Stimulated activated CD4-positive, alpha-beta T cell treated with anti-CD3 and anti-CD28 coated beads, TNF-alpha, amount 100 ng/mL, for 48 hours (primary cell): ENCODE data around the gene PRSS16.
A peak's percentile ranks its signal among the peaks of the same experiment; 100 is the strongest.
"Not testable (repeated sequence)": the region's sequence is repeated elsewhere in the genome, so short reads cannot be mapped to it uniquely, and the experiment has no call there.

Experiments used
- DNase-seq, 3 donors: peaks; one replicate each; pipeline ENCODE4 v3.0.0-alpha.2; 2020; ENCODE audit warnings: low read depth in 3 of 3

The PRSS16 gene, protein sequence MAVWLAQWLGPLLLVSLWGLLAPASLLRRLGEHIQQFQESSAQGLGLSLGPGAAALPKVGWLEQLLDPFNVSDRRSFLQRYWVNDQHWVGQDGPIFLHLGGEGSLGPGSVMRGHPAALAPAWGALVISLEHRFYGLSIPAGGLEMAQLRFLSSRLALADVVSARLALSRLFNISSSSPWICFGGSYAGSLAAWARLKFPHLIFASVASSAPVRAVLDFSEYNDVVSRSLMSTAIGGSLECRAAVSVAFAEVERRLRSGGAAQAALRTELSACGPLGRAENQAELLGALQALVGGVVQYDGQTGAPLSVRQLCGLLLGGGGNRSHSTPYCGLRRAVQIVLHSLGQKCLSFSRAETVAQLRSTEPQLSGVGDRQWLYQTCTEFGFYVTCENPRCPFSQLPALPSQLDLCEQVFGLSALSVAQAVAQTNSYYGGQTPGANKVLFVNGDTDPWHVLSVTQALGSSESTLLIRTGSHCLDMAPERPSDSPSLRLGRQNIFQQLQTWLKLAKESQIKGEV

DNA sequence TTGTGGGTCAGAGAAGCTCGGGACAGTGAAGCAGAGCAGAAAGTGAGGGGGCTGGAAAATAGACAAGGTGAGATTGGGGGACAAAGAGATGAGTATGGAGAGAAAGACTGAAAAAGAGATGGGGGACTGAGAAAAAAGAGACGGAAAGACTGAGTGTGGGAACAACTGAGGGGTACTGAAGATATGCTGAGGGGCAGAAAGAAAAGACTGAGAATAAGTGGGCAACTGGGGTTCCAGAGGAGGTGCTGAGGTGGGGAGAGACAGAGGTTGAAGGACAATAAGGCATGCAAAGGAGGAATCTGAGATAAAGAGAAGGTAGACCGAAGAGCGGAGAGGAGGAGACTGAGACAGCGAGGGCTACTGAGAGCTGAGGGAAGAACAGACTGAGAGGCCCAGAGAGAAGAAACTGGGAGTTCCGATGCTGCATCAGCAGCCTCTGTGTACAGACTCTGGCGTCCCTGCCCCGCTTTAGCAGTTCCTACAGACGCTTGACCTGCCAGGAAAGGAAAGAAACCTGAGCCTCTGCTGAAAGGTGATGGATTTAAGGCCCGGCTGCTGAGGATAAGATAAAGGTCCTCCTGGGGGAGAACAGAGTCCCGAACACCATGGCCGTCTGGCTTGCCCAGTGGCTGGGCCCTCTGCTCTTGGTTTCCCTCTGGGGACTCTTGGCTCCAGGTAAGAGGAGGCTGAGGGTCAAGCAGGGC lies at the start of gene PRSS16:
TSS of gene PRSS16 (plus strand) at position 569 of the 704 bp plus-strand sequence. CDS start at position 606, 37 bp downstream.
- no peak for DNase-seq

DNA sequence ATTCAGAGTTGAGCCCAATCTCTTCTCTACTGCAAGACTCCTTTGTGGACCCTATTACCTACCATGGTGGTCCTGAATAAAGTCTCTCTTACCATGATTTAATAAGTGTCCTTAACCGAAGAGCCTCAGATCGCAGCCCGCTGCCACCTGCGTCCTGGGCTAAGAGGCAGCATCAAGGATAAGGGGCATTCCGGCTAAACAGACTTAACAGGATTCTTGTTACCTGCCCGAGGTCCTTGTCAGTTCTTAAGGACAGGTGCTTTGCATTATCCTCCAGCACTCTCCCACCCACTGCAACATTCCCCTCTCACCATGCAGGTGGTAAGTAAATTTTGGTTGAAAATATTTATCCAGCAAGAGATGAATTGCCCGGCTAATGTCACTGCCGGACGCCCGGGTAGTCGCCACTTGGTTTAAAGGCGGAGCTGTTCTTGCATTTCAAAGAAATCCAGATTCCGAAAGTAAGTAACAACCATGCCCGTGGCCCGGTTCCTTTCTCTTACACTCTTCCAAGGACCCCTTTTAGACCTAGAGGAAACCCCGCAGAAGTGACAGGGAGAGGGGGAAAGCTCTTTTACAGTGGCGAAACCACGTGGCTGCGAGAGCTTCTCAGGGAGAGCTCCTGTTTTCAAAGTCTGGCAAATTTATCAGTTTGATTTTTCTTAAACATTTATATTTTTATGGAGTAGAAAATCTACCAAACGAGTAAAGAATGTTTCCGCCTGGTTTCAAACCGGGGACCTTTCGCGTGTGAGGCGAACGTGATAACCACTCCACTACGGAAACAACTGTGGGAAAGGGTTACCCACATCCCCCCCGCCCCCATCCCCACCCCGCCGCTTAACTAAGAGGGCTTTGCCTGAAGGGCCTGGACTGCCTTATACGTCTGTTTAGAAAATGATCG lies 41.9 kb upstream of the PRSS16 start:
- peak in 1 of 3 donors; percentile 17 for DNase-seq

DNA sequence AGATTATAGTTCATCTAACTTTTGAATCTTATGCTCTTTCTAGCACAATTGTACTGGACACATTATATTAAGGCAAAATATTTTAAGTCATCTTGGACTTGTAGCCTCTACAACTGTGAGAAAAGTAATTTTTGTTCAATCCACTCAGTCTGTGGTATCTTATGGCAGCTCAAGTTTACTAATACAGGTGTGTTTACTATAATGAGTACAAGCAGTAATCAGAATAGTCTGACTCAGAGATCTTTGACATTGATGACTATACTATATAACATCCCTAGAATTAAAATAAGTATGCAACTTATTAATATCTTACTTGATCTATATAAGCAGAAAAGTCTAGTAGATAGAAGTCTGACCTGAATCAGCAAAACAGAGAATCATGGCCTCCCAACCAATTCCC lies 40.7 kb upstream of the PRSS16 start:
- no peak for DNase-seq

DNA sequence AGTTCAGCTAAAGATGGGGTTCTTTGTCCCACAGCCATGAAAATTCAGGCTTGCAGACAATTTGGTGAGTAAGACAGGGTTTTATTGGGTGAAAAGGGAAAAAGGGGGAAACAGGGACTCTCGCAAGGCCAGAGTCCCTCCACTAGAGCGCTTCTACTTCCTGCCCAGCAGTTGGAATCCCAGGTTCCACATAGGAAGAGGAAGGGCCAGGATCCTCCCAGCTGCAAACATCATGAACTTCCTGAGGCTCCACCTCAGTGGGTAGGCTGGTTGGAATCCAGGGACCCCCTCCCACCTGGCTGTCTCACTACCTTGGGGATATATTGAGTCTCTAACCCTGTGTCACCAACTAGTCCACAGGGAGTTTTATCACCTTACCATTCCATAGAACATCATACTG lies 39.5 kb upstream of the PRSS16 start:
- DNase-seq: no peak

DNA sequence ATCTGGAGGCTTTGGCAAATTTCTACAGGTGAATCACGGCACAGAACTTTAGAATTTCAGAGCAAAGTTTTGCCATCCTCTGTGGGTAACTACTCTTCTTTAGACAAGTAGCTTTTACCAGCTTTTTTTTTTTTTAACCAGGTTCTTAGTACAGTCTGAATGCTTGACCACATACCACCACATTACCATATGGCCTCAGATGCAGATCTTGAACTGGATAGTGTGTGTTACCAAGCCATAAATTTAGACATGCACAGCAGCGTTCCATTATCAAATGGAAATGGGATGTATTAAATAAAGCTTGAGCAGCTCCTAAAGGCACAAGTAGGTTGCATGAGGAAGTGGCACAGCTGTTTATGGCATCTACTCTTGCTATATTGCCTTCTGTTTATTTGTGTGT lies 38.3 kb upstream of the PRSS16 start:
- DNase-seq: no peak

DNA sequence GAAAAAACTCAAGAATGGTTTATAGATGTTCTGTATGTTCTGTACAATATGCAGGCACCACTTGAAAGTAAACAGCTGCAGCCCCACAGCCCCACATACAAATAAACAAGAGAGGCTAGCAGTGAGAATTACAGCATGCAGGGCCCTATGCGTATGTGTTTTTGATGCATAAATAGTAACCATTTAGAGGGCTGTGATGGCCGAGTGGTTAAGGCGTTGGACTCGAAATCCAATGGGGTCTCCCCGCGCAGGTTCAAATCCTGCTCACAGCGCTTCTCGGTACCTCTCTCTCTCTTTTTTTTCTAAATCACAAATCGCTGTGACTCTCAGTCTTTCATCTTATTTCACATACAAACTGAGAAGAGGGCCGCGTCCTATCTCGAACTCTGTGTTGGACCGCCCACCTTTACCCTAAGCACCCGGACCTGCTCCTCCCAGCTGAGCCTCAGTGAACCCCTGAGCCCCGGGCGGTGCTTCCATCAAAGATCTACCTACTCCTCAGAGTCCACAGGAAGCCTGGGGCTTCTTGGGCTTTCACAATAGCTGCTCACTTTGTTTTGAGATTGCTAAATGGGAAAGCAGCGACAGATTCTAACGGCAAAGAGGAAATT lies 37.7 kb upstream of the PRSS16 start:
- no peak for DNase-seq

DNA sequence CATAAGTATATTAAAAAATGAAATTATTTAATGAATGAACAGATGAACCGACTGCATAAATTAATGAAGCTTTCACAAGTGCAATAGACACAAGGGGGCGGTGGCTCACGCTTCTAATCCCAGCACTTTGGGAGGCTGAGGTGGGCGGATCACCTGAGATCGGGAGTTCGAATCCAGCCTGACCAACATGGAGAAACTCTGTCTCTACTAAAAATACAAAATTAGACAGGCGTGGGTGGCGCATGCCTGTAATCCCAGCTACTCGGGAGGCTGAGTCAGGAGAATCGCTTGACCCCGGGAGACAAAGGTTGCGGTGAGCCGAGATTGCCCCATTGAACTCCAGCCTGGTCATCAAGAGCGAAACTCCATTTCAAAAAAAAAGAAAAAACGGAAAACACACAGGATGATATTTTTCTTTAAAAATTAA lies 34.4 kb upstream of the PRSS16 start:
- not testable (repeated sequence) for DNase-seq

DNA sequence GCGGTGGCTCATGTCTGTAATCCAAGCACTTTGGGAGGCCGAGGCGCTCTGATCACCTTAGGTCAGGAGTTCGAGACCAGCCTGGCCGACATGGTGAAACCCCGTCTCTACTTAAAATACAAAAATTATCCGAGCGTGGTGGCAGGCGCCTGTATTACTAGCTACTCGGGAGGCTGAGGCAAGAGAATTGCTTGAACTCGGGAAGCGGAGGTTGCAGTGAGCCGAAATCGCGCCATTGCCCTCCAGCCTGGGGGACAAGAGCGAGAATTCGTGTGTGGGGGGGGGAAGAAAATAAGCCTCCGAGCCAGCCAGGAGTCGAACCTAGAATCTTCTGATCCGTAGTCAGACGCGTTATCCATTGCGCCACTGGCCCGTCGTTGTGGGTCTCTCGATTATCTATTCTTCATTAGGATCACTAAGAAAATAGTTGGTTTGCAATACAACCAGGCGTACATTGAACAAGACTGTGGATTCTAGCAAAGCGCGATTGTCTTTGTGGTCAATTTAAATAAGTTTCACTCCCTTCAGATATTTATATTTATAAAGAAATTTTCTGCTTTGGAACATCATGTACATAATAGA lies 33.9 kb upstream of the PRSS16 start:
- no peak for DNase-seq

DNA sequence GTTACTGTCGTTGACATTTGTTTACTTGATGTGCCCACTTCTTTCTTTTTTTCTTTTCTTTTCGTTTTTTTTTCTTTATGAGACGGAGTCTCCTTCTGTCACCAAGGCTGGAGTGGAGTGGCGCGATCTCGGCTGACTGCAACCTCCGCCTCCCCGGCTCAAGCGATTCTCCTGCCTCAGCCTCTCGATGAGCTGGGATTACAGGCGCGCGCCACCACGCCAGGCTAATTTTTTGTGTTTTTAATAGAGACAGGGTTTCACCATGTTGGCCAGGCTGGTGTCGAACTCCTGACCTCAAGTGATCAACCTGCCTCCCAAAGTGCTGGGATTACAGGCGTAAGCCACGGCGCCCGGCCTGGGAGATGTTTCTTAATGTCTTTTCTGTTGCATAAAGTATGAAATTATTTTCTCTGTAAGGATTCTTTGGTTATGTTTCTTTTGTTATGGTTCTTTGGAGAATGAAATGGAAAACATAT lies 33.3 kb upstream of the PRSS16 start:
- DNase-seq: no peak

DNA sequence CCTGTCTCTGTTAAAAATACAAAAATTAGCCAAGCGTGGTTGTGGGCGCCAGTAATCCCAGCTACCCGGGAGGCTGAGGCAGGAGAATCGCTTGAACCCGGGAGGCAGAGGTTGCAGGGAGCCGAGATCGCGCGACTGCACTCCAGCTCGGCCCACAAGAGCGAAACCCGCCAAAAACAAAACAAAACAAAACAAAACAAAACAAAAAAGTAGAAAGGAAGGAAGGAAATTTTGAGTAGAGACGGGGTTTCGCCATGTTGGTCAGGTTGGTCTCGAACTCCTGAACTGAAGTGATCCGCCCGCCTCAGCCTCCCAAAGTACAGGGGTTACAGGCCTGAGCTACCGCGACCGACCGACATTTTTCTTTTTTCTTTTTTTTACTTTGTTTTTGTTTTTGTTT lies 30.6 kb upstream of the PRSS16 start:
- no peak for DNase-seq

DNA sequence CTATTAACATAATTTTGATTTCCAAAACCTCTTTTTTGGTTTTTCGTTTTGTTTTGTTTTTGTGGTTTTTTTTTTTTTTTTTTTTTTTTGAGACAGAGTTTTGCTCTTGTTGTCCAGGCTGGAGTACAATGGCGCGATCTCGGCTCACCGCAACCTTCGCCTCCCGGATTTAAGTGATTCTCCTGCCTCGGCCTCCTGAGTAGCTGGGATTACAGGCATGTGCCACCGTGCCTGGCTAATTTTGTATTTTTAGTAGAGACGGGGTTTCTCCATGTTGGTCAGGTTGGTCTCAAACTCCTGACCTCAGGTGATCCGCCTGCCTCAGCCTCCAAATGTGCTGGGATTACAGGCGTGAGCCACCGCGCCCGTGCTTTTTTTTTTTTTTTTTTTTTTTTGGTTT lies 24.5 kb upstream of the PRSS16 start:
- not testable (repeated sequence) for DNase-seq

DNA sequence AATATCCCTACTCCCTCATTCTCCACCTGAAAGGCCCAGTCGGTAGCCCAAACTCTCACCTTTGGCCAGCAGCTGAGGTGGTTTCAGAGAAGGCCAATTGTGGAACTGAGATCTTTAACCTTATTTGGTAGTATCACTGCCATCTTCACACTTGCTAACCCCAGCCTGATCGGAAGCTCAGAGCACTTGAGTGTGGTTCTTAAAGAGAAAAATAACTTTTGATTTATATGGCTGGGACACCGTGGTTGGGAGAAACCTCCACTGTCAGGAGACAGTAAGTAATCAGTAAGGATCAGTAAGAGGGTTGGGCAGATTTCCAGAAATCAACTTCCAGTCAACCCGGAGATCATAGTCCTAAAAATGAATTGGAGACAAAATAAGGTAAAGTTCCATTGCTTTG lies 22.8 kb upstream of the PRSS16 start:
- DNase-seq: no peak

DNA sequence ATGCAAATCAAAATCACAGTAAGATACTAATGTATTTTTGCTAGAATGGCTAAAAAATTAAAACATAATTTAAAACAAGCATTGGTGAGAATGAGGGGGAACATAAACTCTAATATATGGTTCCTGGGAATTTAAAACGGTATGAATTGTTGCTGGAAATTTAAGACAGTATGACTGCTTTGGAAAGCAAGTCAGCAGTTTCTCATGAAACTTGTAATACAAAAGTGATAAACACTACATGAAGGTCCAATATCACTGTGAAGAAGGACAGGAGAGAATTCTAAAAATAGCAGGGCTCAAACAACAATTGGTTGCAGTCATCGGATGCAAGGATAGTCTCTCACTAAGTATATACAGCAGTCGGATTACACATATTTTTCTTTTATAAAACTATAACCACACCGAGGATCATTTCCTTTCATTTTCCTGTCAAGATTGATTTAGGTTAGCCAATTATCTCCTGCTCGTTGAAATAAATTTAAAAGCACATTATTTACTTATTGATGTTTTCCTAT lies 18.5 kb upstream of the PRSS16 start:
- no peak for DNase-seq

DNA sequence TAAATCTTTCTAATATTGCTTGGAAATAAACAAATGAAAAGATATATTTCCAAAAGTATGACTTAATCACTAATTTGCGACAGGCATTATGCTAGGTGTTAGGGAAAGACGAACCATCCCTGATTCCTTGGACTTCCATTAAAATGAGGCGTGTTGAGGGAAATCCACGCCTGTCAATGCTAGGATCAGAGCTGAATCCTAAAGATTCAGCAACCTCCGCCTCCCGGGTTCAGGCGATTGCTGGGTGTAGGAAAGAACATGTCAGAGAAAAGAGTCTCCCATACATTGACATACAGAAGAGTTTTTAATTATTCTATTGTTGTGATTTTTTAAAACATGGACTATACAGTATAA lies 16.8 kb upstream of the PRSS16 start:
- no peak for DNase-seq

DNA sequence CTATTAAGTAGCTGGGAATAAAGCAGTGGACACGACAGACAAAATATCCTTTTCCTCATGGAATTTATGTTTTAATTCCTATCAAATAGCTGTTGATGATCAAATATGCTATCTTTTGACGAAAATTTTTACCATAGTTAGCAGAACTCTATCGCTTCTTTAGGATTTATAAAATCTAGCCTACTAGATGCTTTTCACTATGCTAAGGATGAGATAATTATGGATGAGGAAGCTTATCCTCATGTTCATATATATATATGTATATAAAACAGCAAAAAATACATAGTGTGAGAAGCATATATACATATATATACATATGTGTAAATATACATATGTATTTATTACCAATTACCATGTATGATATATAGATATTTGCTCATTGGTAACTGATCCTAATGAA lies 12.9 kb upstream of the PRSS16 start:
- DNase-seq: no peak

DNA sequence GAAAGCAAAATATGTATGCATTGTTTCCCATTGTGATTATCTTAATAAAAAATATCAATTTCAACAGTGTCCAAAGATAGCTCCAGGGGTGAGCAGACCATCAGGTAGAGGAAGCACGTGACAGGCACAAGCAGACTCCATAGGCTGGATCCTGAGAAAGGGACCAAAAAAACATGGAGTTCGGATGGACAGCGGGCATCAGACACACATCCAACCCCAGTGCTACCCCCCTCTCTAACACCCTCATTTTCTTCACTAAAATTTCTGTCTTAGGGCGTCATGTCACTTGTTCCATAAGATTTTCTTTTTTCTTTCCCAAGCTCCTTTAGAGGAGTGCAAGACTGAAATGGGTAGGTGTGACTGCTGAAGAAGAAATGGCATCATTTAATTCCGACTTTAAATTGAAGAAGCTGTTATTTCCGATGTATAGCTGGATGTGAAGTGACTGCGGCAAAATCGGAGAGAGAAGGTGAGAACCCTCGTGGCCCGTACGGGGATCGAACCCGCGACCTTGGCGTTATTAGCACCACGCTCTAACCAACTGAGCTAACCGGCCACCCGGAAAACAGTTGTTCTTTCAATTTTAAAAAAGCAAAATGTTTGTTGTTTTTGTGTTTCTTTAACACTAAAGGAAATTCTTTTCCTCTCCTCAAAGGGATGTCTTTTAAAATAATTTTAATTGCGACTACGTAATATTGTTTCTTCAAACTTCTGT lies 10.3 kb upstream of the PRSS16 start:
- DNase-seq: peak in 1 of 3 donors; percentile 50

DNA sequence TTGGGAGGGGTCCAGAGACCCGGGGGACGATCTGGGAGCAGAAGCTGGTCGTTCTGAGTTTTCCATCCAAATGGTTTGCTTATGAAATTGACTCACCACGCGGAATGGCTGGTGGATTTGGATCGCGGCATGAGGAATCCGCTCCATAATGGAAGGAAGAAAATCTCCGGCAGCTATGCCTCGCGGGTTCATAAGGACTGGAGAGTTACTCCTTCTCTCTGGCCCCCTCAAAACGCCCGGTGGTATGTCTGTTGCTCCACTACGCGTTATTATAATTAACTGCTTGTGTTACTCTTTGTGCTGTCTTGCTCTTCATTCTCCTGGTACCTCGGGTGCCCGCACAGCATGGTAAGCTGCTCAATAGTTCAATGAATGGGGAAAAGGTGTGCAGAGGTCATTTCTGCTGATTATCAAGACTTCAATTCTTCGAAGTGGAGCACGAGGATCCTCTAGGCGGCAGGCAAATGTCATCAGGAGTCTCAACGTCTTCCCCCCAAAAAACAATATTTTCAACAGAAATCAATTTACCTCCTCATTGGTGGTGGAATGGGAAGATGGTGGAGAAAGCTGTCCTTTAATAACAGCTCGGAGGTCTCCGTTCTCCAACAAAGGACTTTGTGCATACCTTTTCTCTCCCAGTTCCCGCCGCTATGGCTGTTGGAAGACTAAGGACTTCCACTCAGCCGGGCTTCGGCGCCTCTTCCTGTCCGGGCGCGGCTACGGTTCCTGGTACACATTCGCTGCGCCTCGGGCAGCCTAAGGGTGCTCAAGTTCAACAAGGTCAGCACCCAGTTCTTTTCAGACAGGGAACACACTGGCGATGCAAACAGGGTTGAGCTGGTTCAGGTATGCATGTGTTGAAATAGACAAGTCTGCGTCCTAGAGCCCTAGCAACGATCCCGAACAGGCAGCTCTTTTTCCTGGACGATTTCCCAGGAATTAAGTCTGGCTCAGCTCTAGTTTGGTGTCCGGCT lies 9.2 kb upstream of the PRSS16 start:
- no peak for DNase-seq

DNA sequence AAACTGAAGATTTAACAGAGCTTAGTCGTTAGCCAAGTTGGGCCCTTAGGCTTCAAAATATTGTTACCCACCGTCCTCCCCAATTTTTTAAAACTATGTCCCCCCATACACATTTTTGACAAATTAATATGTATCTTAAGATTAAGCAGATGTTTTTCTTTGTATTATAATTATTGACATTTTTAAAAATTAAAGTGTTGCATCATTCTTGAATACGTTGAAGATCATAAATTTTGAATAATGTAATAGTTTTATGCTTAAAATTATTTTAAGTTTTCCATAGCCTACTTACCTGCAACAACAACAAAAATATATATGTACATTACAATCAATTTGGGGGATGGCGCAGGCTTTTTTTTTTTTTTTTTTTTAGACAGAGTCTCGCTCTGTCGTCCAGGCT lies 8.2 kb upstream of the PRSS16 start:
- DNase-seq: no peak

DNA sequence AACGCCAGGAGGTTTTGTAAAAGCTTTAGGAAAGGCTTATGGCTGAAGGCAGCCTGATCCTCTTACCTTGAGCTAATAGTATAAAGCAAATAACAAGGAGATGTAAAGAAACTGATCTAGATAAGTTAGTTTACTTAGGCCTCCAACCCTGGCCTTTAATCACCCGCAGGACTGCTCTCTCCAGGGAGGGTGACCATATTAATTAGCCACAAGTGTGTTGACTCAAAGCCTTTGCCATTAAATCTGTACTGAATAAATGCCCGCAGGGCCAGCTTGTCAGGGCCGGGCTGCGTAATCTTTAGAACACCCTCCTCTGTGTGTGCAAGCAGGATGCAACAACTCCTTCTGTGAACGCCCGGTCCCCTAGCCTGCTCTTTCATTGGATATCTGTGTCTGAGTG lies 6.1 kb upstream of the PRSS16 start:
- no peak for DNase-seq
